HG02759 (cell line): Measurements from ENCODE around the gene HGD.

ENCODE experiments used
- ATAC-seq: cut with Tn5 transposase; IDR thresholded peaks from one replicate; pipeline ENCODE4 v1.9.1; 2021; ENCODE audit warnings: mild to moderate bottlenecking, moderate library complexity; ENCODE audit not compliant: unreplicated experiment

Gene HGD

DNA sequence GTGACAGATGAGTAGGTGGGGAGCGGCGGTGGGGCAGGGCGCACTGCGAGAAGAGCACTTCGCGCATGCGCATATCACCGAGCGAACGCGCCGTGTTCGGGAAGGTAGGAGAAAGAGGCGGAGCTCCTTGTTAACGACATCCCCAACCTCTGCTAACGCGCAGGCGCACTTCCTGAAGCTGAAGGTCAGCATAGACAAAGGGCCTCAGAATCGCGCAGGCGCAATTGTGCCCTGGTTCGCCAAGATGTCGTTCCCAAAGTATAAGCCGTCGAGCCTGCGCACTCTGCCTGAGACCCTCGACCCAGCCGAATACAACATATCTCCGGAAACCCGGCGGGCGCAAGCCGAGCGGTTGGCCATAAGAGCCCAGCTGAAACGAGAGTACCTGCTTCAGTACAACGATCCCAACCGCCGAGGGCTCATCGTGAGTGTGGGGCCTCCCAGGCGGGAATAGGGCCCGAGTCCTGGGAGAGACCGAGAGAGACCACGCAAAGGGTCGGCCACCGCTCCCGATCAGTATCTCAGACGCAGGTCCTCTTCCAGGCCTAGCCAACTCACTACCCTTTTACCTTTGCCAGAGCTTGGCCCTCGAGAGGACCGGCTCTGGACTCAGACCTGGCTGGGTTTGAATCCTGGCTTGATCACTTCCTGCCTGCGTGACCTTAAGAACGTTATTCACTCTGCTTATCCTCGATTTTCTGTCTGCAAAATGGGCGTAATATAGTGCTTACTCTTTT lies 85.8 kb downstream of the HGD start, which contains the start of gene NDUFB4:
TSS of gene NDUFB4 (plus strand) at position 221 of the 737 bp plus-strand sequence. CDS start at position 245, 24 bp downstream.
- peak; percentile 94 for ATAC-seq

DNA sequence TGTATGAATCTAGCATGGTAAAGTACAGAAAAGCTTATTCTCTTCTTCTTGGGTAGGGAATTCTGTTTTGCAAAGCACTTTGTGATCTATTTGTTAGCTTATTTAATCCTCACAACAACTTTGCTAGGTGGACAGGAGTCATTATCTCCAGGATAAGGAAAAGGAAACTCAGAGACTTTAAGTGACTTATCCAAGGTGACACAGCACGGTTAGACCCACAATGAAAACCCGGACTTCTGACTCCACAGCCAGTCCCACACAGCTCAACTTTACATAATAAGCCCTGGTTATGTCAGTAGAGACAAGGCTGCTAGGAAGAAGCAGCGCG lies 86.3 kb downstream of the HGD start:
- no peak for ATAC-seq

DNA sequence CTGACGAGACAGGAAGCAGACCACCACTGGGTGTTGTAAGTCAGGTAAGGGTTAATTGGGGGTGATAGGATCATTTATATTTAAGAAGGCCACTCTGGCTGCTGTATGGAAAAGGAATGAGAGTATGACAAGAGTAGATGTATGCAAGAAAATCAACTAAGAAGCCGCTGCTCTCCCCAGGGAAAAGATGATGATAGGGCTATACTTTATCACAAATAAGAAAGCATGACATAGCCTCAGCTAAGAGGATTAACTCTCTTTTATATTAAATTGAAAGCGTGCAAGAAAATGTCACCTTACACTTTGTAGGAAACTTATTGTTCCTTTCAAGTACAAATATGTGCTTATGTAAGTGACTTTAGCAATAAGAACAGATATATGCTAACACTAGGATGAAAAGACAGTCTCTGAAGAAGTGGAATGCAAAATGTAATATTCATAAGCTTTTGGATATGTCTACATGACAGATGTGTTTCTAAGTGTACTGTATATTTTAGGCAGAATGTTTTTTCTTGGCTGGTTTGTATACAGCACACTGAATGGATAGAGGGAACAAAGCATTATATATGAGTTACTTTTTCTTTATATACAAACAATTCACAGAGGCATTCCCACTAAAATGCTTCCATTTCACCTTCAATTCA lies 94.6 kb downstream of the HGD start:
- ATAC-seq: no peak
